Inferior parietal cortex (tissue), 1 donor: ENCODE measurements around the gene NETO1.

Experiments used
- DNase-seq: peaks from one replicate; pipeline ENCODE4 v3.0.0-alpha.2; 2016; ENCODE audit errors: extremely low spot score

NETO1 gene

DNA sequence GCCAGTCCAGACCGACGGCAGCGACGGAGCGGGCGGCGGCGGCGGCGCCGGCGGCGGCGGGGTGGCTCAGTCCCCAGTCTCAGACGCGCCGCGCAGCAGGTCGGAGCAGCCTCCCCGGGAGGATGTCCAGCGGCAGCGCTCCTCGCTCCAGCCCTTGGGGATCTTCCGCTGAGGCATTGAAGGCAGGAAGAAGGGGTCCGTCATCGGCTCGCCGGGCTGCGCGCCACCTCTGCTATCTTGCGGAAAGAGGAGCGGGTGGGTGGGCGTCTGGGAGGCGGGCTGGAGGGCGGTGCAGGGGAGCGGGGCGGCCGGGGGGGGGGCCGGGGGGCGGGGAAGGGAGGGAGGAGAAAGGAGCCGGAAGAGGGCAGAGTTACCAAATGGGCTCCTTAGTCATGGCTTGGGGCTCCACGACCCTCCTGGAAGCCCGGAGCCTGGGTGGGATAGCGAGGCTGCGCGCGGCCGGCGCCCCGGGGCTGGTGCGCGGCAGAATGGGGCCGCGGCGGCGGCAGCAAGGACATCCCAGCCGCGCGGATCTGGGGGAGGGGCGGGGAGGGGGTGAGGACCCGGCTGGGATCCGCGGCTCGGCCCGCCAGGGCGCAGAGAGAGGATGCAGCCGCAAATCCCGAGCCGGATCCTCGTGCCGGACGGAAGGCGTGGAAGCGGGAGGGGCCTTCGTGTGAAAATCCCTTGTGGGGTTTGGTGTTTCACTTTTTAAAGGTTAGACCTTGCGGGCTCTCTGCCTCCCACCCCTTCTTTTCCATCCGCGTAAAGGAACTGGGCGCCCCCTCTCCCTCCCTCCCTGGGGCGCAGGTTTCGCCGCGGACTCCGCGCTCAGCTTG lies at the start of gene NETO1:
NETO1 (minus strand) TSS at position 242 of the 839 bp plus-strand sequence. CDS start 696 bp downstream, outside the sequence.
- no peak for DNase-seq

DNA sequence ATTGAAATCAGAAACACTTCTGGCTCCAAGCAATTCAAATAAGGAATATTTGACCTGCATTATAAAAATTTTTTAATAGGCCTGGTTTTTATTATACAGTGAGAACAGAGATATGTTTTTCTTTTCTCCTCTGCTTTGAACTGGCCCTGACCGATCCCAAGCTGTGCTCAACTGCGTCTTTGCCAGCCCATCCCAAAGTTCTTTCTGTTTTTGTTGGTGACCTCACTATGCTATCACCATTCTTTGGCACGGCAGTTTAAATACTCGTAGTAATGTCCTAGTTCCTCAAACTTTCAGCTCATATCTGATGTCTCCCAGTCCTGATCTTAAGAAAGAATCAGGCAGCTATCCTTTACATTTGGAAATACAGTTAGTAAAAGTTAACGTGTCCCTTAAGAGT lies 42.3 kb upstream of the NETO1 start:
- no peak for DNase-seq

- peak; percentile 20 for DNase-seq
Observed at GRCh38 chr18:72908181-72908580, 40.4 kb upstream of the NETO1 start.

DNA sequence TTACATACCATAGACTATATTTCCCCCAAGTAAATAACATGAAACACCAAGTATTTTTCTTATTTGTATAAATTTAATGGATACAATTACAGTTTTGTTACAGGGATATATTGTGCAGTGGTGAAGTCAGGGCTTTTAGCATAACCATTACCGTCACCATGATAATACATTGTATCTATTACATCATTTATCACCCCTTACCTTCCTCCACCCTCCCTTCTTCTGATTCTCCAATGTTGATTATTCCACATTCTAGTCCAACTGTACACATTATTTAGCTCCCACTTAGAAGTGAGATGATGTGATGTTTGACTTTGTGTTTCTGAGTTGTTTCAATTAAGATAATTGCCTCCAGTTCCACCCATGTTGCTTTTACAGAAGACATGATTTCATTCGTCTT lies 35.2 kb upstream of the NETO1 start:
- no peak for DNase-seq

DNA sequence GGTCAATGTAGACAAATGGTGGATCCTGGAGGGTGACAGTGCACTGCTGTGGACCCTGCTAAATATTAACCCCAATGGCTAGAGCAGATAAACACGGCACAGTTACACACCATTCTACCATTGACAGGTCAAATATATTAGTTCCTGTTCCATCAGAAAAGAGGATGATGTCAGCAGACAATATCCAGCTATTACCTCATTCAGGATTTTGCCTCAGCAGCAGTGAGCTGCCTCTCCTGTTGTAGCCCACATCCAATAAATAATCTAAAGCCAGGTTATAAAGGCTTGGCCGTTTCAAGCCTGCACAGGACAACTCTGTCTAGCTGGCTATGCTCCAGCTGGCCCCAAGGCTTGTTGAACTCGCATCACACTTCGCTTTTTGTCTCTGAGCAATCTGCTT lies 31.6 kb upstream of the NETO1 start:
- no peak for DNase-seq

DNA sequence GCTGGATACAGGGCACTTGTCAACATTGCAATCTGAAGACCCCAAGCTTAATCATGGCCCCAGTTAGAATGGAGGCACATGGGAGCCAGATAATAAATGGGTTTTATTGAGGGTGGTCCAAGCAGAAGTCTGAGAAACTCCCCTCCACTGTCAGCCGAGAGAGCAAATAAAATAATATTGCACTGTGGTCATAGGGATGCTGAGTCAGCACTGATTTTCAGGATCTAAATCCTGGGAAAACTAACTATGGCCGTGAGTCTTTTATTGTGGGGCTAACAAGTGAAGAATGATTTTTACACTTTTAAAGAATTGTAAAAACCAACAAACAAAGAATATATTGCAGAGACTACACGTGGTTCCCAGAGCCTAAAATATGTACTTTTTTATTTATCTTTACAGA lies 31.1 kb upstream of the NETO1 start:
- no peak for DNase-seq

DNA sequence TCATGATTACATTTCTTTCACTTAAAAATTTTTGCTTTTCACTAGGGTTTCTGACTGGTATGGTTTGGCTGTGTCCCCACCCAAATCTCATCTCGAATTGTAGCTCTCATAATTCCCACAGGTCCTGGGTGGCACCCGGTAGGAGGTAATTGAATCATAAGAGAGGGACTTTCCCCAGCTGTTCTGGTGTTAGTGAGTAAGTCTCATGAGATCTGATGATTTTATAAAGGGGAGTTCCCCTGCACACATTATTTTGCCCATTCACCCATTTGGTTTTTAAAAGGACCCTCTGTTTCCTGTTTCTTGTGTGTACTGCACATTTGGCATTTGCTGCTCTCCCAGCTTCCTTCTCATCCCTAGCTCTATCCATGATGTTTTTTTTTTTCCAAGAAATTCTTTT lies 27.8 kb upstream of the NETO1 start:
- DNase-seq: no peak

DNA sequence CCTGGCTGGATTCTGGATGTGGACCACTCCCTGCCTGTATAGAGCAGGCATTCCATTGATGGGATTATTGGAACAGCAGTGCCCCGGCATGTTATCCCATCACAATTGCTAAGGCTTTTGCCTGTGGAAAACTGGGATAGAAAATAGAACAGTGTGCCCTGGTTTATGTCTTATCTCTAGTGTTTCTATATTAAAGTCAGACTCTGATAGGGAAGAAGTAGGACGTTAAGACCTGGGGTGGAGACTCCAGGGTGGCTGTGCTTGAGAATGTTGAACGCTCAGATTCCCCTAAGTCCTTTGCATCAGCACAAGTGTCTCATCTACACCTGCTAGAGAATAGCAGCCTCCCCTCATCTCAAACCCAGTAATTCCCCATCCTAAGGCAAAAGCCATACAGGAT lies 10.8 kb upstream of the NETO1 start:
- DNase-seq: no peak

DNA sequence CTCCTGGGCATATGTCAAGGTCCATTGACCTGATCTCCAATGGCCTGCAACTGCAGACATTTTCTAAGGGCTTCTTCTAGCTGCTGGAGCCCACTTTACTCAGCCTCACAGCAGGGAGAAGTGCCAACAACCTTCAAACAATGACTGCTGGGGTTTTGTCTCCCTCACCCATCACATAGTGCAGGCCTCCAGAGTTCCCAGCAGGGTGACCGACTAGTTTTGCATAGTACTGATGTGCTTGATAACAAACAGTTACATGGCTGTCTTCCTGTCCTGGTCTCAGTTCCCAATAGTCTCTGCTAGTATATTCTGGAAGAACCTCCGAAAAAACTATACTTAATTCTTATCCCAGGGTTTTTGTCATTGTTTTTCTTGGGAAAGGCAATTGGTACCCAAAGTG lies 10.4 kb upstream of the NETO1 start:
- no peak for DNase-seq

DNA sequence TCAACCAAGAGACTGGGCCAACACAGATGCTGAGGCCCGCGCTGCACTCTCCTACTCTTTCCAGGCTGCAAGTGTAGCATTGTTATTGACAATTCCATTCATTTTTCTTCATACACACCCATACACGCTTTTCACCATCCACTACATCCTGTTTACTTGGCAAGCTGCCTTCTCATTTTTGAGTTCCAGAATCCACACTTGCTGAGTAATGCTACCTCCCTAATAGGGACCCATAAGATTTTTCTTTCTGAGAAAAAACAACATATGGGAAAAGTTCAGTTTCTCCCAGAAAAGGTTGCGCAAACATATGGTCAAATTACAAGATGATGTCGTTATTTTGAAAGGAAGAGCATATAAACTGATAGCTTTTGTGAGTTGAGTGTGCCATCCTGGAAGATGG lies 3.3 kb upstream of the NETO1 start:
- no peak for DNase-seq

DNA sequence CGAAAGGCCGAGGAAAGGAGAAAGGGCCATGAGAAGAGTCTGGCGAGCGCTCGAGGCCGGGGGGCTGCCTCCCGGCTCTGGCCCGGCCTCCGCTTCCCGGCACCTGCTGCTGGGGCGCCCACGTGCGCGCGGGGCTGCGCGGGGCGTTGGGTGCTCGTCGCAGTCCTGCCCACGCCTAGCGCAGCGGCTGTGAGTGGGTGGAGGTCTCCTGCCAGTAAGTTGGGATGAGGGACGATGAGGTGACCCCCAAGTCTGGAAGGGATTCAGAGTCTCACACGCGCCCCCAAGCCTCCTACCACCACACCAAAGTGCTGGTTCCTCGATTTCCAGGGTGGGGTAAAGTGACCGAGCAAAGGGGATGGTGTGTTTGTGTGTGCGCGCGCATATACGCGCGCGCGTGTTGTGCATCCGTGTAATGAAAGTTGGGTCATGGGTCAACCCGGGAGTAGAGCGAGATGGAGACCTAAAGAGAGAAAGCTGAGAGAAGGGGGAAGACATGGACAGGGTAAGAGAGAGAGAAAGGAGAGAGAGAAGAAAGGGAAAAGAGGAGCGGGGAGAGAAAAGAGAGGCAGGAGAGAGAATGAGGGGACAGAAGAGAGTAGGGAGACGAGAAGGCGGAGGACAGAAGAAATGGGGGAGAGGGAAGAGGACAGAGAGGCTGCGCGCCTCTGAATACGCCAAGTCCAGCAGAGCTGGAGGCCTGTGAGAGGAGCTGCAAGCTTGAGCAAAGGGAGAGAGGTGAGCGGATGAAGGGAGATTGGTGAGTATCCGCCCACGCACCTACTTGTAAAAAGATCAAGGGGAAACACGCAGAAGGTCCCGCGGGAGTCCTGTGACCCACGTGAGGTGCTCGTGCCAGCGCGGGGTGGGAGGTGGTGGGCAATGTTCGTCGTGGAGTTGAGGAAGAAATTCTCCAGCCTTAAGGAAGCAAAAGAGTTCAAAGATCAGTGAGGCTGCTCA lies 1.7 kb upstream of the NETO1 start:
- DNase-seq: no peak

DNA sequence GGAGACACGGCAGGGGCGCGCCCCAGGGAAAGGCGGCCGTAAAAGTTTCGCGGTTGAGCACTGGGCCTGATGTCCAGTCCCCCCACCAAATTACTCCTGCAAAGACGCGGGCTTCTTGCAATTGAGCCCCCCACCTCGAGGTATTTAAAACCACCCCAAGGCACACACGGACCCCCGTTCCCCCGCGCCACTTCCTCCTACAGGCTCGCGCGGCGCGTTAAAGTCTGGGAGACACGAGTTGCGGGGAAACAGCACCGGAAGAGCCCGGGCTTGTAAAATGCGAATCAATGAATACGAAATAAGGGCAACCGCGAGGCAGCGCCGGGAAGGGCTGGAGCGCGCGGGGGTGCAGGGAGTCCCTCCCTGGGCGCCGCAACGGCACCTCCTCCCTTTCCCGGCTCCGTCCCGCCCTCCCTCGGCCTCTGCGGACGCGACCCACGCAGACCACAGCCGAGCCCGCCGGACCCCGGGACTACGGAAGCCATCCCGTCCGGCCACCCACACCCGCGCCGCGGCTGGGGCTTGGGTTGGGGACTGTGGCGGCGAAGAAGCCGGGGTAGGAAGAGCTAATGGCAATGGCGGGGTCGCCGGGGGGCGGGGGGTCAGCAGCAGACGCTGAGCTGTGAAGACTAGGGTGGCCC lies 918 bp upstream of the NETO1 start:
- no peak for DNase-seq

GRCh38 chr18:72866901-72867745 lies 664 bp downstream of the NETO1 start:
- DNase-seq: no peak

DNA sequence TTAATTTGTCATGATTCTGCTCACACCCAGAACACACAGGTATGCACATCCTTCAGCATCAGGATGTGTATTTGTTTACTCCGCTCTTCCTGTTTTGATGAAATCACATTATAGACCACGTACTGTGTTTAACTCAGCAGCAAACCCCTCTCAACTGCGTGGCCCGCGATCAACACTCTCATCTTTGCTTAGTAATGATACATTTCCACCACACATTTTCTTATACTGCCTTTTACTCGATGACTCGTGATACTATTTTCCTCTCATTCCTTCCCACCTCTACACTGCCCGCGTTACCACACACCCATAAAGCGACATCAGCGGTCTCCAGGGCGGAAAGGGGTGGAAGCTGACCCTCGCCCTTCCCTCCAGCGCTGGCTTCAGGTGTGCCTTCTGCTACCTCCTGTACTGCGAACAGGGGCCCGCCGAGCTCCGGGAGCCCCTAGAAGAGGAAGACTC lies 1.3 kb downstream of the NETO1 start:
- DNase-seq: no peak

DNA sequence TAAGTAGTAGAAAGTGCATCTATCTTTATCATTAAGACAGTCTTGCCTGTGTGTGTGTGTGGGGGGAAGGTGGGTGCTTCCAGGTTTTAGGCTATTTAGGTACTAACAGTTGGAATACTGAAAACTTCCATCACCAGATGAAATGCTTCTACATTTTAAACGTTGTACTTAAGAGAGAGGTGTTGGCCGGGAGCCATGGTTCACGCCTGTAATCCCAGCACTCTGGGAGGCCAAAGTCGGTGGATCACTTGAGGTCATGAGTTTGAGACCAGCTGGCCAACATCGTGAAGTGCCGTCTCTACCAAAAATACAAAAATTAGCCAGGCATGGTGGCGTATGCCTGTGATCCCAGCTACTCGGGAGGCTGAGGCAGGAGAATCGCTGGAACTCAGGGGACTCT lies 4.0 kb downstream of the NETO1 start:
- no peak for DNase-seq

DNA sequence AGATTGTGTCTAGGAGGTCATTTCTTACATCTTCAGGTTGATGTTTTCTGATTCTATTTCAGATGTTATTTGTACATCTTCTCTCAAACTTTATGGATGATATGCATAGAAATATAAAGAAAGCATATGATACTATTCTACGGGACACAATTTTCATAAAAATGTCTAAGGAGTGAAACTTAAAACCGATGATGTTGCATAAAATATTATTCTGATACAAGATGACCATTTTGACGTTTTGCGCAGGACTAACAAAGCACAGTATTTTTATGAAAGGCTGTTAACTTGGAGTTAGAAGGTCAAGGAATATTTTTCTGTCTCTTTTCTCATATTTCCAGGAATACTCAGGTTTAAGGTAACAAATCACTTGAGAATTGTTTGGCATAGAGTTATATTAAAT lies 8.7 kb downstream of the NETO1 start:
- DNase-seq: no peak

GRCh38 chr18:72849671-72850070 lies 18.1 kb downstream of the NETO1 start:
- DNase-seq: no peak

DNA sequence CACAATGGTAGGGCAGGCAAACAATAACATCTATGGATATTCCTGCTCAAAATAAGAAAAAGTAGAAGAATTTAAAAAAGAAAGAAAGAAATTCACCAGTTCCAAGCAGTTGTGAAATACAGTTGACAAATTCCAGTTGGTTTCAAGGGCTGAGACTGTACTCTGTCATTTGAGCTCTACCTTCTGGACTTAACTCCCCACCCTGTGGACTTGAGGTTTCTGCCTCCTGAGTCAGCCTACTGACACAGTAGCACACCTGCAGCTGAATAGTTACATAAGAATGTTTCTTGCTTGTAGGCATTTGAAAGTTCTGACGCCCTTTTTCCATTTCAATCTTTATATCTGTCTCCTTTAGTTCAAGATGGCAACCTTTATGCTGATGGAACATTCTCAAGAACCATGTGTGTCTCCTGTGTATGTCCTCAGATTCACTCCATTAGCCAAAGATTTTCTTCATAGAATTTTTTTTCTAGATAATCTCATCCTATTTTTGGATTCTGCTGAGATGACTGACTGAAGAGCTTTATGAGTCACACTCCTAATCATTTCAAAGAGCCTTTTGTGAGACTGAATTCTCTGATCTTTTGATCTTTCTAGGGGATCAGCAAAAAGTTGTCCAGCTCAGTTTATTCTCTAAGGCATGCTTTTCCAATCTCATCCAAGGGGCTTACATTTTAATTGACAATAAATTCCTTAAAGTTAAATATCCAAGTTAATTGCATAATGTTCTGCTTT lies 19.1 kb downstream of the NETO1 start:
- no peak for DNase-seq

DNA sequence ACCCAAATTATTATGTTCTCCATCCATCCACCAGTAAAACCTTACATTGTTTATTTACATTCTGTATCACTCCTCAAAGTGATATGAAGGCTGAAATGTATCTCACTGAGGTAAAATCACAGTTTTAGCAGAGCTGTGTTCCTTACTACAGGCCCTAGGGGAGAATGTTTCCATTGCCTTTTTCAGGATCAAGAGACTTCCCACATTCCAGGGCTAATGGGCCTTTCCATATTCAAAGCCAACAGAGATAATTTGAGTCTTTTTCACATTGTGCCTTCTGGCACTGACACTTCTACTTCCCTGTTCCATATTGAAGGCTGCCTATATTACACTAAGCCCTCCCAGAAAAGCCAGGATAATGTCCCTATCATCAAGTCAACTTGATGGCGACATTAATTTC lies 20.0 kb downstream of the NETO1 start:
- no peak for DNase-seq

DNA sequence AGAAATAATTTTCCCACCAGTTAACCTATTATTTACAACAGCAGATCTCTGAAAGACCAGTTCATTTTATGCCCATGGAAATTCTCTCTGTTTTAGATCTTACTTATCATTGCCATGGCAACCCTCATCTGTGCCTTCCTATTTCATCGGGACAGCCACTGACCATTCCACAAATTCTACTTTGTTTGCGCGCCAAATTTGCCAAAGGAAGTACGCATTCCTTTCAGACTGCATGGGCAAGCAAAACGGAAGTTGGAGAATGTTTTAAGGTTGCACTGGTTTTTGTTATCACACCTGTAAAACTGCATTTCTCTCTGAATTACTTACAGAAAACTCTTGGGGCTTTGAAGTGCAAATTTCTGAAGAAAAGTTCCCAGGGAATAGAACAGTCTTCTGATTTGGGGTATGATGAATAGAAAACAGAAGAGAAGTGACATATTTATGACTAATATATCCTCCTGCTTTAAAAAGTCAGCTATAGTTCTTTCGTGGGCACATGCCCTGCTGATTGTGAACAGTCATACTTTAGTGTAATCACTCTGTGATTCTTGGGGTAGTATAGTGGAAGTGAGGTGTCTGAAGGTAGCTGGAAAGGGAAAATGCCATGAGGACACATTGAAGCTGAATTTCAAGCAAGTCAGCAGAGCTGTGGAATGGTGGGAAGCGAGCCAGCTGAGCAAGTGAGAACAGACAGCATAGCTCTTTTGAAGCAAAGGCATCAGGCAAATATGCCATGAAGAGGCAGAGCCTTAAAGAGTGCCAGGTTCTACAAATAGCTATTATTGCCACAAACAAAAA lies 20.9 kb downstream of the NETO1 start:
- DNase-seq: no peak
